ENCODE results near the gene LDOC1.
"Not testable (repeated sequence)": the region's sequence is repeated elsewhere in the genome, so short reads cannot be mapped to it uniquely, and the experiment has no call there.

Gene LDOC1

DNA sequence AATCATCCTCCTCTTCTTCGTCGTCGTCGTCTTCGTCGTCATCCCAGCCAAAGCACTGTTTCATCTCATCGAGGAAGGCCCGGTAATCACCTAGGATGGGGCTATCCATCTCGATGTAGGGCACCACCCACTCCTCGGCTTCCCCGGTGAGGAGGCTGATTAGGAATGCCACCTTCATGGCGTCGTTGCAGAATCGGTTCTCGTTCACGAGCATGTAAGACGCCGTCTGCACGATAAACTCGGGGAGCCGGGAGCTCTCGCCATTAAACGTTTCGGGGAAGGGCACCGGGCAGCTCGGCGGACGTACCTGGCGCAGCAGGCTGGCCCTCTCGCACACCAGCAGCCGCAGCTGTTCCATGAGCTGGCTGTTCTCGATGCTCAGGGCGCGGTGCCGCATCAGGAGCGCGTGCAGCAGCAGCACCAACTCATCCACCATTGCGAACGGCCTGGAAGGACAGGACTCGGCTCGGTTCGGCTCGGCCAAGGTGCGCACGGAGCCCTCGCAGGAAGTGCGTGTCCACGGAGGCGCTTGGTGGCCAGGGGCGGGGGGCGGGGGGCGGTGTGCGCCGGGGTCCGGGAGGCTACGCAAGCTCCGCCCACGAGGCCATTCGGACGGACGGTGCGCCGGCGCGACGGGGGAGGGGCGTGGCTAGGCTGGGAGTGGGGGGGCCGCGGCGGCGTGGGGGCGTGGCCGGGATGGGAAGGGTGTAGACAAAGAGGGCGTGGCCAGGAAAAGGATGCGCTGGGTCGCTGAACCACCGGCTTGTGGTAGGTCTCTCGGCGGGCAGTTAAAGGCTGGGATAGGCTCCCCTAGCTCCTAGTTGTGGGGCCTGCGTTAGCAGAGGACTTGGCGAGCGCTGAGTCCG lies at the start of gene LDOC1:
Gene LDOC1, minus strand, starts transcription at position 544 of the 866 bp plus-strand sequence. Its CDS starts 108 bp downstream, at position 436.
- H3K4me1 ChIP-seq (ENCODE audit: control insufficient read depth, insufficient read depth, low read length), result no peaks in the 10 kb centered on the region
- no peaks in the 10 kb centered on the region for H3K9me3 ChIP-seq (ENCODE audit: control insufficient read depth, insufficient read depth, low read length)
- H3K27me3 ChIP-seq (ENCODE audit: control insufficient read depth, insufficient read depth, low read length), result no peaks in the 10 kb centered on the region
- peaks cover 2% of the 10 kb centered on the region for H3K36me3 ChIP-seq (ENCODE audit: control insufficient read depth, insufficient read depth, low read length)
- peak within 1 kb of the TSS; percentile 76 for H3K9ac ChIP-seq (ENCODE audit: low read depth, low read length)
- peak within 1 kb of the TSS; percentile 76 for H3K4me3 ChIP-seq (ENCODE audit: low read depth, low read length)

DNA sequence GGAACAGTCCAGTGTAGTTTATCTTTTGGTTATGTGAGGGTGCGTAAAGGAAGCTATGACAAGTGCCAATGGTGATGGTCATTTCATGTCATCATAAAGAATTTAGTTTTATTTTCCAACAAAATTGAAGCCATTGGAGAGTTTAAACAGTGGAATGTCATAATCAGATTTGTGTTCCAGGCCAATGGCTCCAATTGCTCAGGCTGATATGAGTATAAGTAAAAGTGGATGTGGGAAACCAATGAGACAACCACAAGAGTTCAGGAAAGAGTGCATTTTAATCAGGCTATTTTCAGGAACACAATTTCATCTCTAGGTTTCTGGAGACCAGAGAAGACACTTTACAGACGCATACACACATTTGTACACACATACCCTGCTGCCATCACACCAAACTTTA lies 44.7 kb upstream of the LDOC1 start:
- Histone ChIP-seq H3K27me3 (ENCODE audit: control insufficient read depth, insufficient read depth, low read length) (no peaks in the 10 kb centered on the region), H3K9ac (ENCODE audit: low read depth, low read length) (no peak overlapping the region), H3K36me3 (ENCODE audit: control insufficient read depth, insufficient read depth, low read length) (no peaks in the 10 kb centered on the region), H3K9me3 (ENCODE audit: control insufficient read depth, insufficient read depth, low read length) (no peaks in the 10 kb centered on the region), H3K4me1 (ENCODE audit: control insufficient read depth, insufficient read depth, low read length) (no peaks in the 10 kb centered on the region), H3K4me3 (ENCODE audit: low read depth, low read length) (no peak overlapping the region)

DNA sequence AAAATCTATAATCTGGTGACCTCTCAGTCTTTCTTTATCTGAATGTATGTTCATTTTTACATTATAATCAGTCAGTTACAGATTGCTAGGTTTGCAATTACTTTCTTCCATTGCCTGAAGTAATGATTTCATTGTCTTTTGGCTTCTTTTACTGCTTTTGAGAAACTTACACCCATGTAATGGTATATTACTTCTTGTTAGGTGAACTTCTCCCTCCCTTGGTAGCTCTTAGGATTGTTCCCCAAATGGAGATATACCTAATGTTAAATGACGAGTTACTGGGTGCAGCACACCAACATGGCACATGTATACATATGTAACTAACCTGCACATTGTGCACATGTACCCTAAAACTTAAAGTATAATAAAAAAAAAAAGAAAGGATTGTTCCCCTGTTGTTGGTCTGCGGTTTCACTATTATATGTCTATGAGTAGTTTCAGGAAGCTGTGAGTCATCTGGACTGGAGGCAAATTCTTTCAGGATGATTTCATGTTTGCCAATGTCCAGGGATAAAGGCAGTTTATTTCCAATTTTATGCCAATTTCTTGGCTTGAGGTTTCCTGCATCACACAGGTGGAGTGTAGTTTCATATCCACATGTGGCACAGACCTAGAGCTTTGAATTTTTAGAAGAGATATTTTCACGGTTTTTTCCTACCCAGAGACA lies 43.5 kb upstream of the LDOC1 start:
- Histone ChIP-seq H3K4me1 (ENCODE audit: control insufficient read depth, insufficient read depth, low read length) (no peaks in the 10 kb centered on the region), H3K9ac (ENCODE audit: low read depth, low read length) (no peak overlapping the region), H3K9me3 (ENCODE audit: control insufficient read depth, insufficient read depth, low read length) (no peaks in the 10 kb centered on the region), H3K4me3 (ENCODE audit: low read depth, low read length) (no peak overlapping the region), H3K36me3 (ENCODE audit: control insufficient read depth, insufficient read depth, low read length) (no peaks in the 10 kb centered on the region), H3K27me3 (ENCODE audit: control insufficient read depth, insufficient read depth, low read length) (no peaks in the 10 kb centered on the region)

DNA sequence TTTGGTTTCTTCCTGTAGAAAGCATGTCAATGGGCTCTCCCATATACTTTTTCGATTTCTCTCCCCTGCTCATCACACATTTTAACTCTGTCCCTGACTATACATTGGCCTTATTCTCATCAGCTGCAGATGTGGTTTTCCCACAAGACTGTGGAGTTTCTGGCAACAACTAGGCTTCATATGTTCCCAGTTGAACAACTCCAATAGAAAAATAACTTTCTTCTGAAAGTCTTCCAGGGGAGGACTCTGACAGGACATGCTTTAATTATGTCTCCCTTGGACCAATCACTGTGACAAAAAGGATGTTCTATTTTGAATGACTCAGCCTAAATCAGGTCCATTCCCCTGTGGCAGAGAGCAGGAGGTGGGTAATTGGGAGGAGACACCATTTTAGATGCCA lies 37.3 kb upstream of the LDOC1 start:
- H3K9me3 ChIP-seq (ENCODE audit: control insufficient read depth, insufficient read depth, low read length), result no peaks in the 10 kb centered on the region
- H3K36me3 ChIP-seq (ENCODE audit: control insufficient read depth, insufficient read depth, low read length), result no peaks in the 10 kb centered on the region
- H3K9ac ChIP-seq (ENCODE audit: low read depth, low read length), result no peak overlapping the region
- no peaks in the 10 kb centered on the region for H3K4me1 ChIP-seq (ENCODE audit: control insufficient read depth, insufficient read depth, low read length)
- H3K4me3 ChIP-seq (ENCODE audit: low read depth, low read length), result no peak overlapping the region
- no peaks in the 10 kb centered on the region for H3K27me3 ChIP-seq (ENCODE audit: control insufficient read depth, insufficient read depth, low read length)

DNA sequence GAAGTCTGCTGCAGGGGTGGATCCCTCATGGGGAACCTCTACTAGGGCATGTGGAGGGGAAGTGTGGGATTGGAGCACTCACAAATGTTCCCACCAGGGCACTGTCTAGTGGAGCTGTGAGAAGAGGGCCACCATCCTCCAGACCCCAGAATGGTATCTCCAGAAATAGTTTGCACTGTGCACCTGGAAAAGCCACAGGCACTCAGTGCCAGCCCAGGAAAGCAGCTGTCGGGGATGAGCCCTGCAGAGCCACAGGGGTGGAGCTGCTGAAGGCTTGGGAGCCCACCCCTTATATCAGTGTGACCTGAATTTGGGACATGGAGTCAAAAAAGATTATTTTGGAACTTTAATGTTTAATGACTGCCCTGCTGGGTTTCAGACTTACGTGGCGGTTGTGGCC lies 25.0 kb upstream of the LDOC1 start:
- no peak overlapping the region for H3K9ac ChIP-seq (ENCODE audit: low read depth, low read length)
- no peak overlapping the region for H3K4me3 ChIP-seq (ENCODE audit: low read depth, low read length)
- no peaks in the 10 kb centered on the region for H3K4me1 ChIP-seq (ENCODE audit: control insufficient read depth, insufficient read depth, low read length)
- no peaks in the 10 kb centered on the region for H3K36me3 ChIP-seq (ENCODE audit: control insufficient read depth, insufficient read depth, low read length)
- H3K27me3 ChIP-seq (ENCODE audit: control insufficient read depth, insufficient read depth, low read length), result no peaks in the 10 kb centered on the region
- peaks cover 3% of the 10 kb centered on the region for H3K9me3 ChIP-seq (ENCODE audit: control insufficient read depth, insufficient read depth, low read length)

DNA sequence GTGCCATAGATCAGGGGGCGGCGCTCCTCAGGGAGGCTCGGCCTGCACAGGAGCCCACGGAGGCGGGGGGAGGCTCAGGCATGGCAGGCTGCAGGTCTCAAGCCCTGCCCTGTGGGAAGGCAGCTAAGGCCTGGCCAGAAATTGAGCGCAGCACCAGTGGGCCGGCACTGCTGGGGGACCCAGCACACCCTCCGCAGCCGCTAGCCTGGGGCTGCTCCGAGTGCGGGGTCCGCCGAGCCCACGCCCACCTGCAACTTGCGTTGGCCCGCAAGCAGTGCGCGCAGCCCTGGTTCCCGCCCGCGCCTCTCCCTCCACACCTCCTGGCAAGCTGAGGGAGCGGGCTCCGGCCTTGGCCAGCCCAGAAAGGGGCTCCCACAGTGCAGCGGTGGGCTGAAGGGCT lies 11.6 kb upstream of the LDOC1 start:
- not testable (repeated sequence) for H3K27me3 ChIP-seq (ENCODE audit: control insufficient read depth, insufficient read depth, low read length)

DNA sequence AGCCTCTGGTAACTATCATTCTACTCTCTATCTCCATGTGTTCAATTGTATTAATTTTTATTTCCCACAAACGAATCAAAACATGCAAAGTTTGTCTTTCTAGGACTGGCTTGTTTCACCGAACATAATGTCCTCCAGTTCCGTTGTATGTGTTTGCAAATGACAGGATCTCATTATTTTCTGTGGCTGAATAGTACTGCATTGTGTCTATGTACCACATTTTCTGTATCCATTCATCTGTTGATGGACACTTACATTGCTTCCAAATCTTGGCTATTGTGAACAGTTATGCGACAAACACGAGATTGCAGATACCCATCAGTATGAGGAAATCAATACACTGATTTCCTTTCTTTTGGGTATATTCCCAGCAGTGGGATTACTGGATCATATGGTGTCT lies 8.4 kb upstream of the LDOC1 start:
- no peak overlapping the region for H3K9ac ChIP-seq (ENCODE audit: low read depth, low read length)
- H3K27me3 ChIP-seq (ENCODE audit: control insufficient read depth, insufficient read depth, low read length), result no peaks in the 10 kb centered on the region
- no peaks in the 10 kb centered on the region for H3K9me3 ChIP-seq (ENCODE audit: control insufficient read depth, insufficient read depth, low read length)
- no peaks in the 10 kb centered on the region for H3K36me3 ChIP-seq (ENCODE audit: control insufficient read depth, insufficient read depth, low read length)
- no peaks in the 10 kb centered on the region for H3K4me1 ChIP-seq (ENCODE audit: control insufficient read depth, insufficient read depth, low read length)
- H3K4me3 ChIP-seq (ENCODE audit: low read depth, low read length), result no peak overlapping the region

More for the DNA sequence above, 11.6 kb upstream of the LDOC1 start:
- not testable (repeated sequence) for H3K9ac ChIP-seq (ENCODE audit: low read depth, low read length); H3K36me3 ChIP-seq (ENCODE audit: control insufficient read depth, insufficient read depth, low read length); H3K9me3 ChIP-seq (ENCODE audit: control insufficient read depth, insufficient read depth, low read length); H3K4me1 ChIP-seq (ENCODE audit: control insufficient read depth, insufficient read depth, low read length); H3K4me3 ChIP-seq (ENCODE audit: low read depth, low read length)

DNA sequence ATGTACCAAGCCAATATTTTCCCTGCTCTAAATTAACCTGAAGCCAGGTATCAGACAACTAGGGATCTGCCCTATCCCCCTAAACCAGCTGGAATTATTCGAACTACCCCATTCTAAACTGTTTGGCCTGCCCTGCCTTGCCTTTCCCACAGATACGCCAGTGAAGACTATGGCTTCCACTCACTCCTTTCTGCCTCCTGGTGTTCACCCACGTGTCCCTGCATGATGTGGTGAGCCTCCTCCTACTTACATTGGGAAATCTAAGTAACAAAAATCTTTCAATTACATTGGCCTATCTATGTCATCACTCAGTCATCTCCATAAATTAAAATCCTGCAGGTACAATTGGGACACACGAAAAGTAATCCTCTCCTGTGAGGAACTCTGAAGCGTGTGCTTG lies 6.1 kb upstream of the LDOC1 start:
- H3K4me1 ChIP-seq (ENCODE audit: control insufficient read depth, insufficient read depth, low read length), result no peaks in the 10 kb centered on the region
- H3K36me3 ChIP-seq (ENCODE audit: control insufficient read depth, insufficient read depth, low read length), result no peaks in the 10 kb centered on the region

DNA sequence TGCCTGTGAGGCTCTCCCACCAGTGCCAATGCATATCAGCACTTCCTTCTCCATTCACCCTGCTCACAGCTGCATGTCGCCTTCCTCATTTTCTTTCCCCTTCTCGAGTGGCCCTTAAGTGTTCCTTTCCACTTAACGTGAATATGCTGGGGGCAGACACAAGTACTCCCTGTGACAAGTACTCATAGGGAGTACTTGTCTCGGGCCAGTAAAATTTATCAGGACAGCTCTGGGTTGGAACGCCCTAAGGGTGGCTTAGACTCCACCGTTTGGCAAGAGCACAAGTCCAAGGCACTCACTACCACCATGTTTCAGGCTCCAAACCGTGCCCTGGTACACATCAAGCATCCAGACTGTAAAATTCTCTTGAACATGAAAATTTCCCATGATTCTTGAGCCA lies 3.9 kb upstream of the LDOC1 start:
- Histone ChIP-seq H3K4me1 (ENCODE audit: control insufficient read depth, insufficient read depth, low read length) (no peaks in the 10 kb centered on the region), H3K9ac (ENCODE audit: low read depth, low read length) (no peak overlapping the region), H3K36me3 (ENCODE audit: control insufficient read depth, insufficient read depth, low read length) (peaks cover 2% of the 10 kb centered on the region), H3K9me3 (ENCODE audit: control insufficient read depth, insufficient read depth, low read length) (no peaks in the 10 kb centered on the region), H3K4me3 (ENCODE audit: low read depth, low read length) (no peak overlapping the region), H3K27me3 (ENCODE audit: control insufficient read depth, insufficient read depth, low read length) (no peaks in the 10 kb centered on the region)

More for the DNA sequence above, 6.1 kb upstream of the LDOC1 start:
- no peaks in the 10 kb centered on the region for H3K9me3 ChIP-seq (ENCODE audit: control insufficient read depth, insufficient read depth, low read length)
- H3K4me3 ChIP-seq (ENCODE audit: low read depth, low read length), result no peak overlapping the region
- no peaks in the 10 kb centered on the region for H3K27me3 ChIP-seq (ENCODE audit: control insufficient read depth, insufficient read depth, low read length)
- H3K9ac ChIP-seq (ENCODE audit: low read depth, low read length), result no peak overlapping the region

DNA sequence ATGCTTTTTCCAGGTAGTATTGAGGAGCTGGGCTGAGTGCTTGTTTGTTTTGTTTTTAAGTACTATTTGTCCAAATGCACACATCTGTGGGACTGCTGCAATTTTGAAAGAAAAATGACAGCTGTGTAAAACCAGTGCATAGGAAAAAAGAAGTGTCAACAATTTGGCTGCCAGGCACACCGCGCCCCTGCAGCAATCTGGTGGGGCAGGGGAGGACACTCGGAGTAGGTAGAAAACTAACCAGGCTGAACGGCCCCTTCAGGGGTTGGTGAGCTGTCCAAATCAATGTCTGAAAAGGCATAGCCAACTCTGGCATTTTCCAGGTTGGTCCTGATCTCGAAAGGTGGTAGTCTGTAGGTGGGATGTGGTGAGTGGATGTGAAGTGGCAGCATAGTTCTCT lies 1.1 kb downstream of the LDOC1 start:
- peaks cover 2% of the 10 kb centered on the region for H3K36me3 ChIP-seq (ENCODE audit: control insufficient read depth, insufficient read depth, low read length)
- no peaks in the 10 kb centered on the region for H3K4me1 ChIP-seq (ENCODE audit: control insufficient read depth, insufficient read depth, low read length)
- H3K4me3 ChIP-seq (ENCODE audit: low read depth, low read length), result peak overlapping the region; percentile 76
- H3K9me3 ChIP-seq (ENCODE audit: control insufficient read depth, insufficient read depth, low read length), result no peaks in the 10 kb centered on the region
- no peaks in the 10 kb centered on the region for H3K27me3 ChIP-seq (ENCODE audit: control insufficient read depth, insufficient read depth, low read length)
- no peak overlapping the region for H3K9ac ChIP-seq (ENCODE audit: low read depth, low read length)

DNA sequence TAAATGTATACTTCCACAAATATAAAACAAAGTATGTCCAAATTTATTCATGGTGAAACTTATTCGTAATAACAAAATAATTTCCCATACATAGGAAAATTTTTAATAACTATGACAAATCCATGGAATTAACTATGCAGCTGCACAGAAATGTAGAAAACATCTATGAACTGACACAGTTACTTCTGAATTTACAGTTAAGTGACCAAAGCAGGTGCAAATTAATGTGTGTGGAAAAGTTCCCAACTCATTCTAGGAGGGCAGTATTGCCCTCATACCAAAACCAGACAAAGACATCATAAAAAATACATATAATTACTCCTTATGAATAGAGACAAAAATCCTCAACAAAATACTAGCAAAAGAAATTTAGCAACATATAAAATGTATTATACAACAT lies 12.5 kb downstream of the LDOC1 start:
- Histone ChIP-seq H3K9ac (ENCODE audit: low read depth, low read length) (no peak overlapping the region), H3K4me3 (ENCODE audit: low read depth, low read length) (no peak overlapping the region), H3K9me3 (ENCODE audit: control insufficient read depth, insufficient read depth, low read length) (no peaks in the 10 kb centered on the region), H3K36me3 (ENCODE audit: control insufficient read depth, insufficient read depth, low read length) (no peaks in the 10 kb centered on the region), H3K27me3 (ENCODE audit: control insufficient read depth, insufficient read depth, low read length) (no peaks in the 10 kb centered on the region), H3K4me1 (ENCODE audit: control insufficient read depth, insufficient read depth, low read length) (no peaks in the 10 kb centered on the region)

DNA sequence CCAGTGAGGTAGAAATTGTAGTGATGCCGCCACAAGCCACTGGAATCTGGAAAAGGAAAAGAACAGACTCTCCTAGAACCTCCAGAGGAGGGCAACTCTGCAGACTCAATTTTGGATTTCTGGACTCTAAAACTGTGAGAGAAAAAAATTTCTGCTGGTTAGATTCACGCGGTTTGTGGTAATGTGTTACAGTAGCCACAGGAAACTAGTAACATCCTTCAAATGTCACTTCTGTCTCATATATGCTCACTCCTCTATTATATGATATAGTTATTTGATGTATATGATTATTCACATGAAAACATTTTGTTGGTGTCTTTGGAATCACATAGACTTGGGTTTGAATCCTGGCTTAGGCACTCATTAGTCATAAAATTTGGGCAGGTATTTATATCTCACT lies 18.8 kb downstream of the LDOC1 start:
- Histone ChIP-seq H3K9ac (ENCODE audit: low read depth, low read length) (no peak overlapping the region), H3K4me1 (ENCODE audit: control insufficient read depth, insufficient read depth, low read length) (no peaks in the 10 kb centered on the region), H3K27me3 (ENCODE audit: control insufficient read depth, insufficient read depth, low read length) (no peaks in the 10 kb centered on the region)

More for the DNA sequence above, 18.8 kb downstream of the LDOC1 start:
- Histone ChIP-seq H3K4me3 (ENCODE audit: low read depth, low read length) (no peak overlapping the region), H3K9me3 (ENCODE audit: control insufficient read depth, insufficient read depth, low read length) (peaks cover 4% of the 10 kb centered on the region), H3K36me3 (ENCODE audit: control insufficient read depth, insufficient read depth, low read length) (no peaks in the 10 kb centered on the region)
